Stimulated activated CD8-positive, alpha-beta memory T cell treated with anti-CD3 and anti-CD28 coated beads, Interleukin-2, amount 100 ng/mL, for 1 hour (primary cell): ENCODE data around the gene PLOD1.

ENCODE experiments used
- DNase-seq, 2 donors: peaks; one replicate each; pipeline ENCODE4 v3.0.0-alpha.2; 2020; ENCODE audit warnings: low read depth in 2 of 2

Gene PLOD1

DNA sequence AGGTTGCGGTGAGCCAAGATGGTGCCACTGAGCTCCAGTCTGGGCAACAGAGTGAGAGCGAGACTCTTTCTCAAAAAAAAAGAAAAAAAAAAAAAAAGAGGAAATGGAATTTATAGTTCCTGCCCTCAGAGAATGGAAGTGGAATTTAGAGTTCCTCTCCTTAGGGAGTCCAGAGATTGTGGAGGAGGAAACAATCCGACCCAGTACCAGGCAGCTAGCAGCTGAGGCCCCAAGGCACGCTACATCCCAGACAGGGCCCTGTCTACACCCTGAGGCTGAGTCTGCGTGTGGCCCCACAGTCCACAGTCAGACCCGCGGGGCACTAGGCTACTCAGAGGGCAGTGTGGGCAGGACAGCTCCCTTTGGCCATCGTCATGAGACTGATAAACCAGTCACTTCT lies 43.8 kb downstream of the PLOD1 start:
- DNase-seq = no peak

DNA sequence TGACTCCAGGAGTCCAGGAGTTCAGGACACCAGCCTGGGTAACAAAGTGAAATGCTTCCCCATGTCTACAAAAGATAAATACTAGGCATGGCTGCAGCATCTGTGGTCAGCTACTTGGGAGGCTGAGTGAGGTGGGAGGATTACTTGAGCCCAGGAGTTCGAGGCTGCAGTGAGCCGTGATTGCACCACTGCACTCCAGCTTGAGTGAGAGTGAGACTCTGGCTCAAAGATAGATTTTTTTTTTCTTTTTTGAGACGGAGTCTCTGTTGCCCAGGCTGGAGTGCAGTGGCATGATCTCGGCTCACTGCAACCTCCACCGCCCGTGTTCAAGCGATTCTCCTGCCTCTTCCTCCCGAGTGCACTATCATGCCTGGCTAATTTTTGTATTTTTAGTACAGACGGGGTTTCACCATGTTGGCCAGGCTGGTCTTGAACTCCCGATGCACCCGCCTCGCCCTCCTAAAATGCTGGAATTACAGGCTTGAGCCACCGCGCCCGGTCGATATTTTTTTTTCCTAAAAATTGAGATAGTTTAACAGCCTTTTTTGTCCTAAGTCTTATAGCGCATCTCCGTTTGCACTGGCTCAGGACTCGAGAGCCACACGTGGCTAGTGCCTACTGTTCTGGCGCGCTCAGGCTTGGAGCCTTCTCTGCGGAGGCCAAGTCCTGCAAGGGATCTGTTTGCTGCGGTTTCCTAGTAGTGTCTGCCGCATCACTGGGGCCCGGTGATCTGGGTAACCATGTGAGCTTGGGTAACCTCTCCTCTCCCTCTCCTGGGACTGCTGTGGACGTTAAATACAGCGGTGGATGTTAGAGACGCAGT lies 44.7 kb downstream of the PLOD1 start:
- DNase-seq = no peak

DNA sequence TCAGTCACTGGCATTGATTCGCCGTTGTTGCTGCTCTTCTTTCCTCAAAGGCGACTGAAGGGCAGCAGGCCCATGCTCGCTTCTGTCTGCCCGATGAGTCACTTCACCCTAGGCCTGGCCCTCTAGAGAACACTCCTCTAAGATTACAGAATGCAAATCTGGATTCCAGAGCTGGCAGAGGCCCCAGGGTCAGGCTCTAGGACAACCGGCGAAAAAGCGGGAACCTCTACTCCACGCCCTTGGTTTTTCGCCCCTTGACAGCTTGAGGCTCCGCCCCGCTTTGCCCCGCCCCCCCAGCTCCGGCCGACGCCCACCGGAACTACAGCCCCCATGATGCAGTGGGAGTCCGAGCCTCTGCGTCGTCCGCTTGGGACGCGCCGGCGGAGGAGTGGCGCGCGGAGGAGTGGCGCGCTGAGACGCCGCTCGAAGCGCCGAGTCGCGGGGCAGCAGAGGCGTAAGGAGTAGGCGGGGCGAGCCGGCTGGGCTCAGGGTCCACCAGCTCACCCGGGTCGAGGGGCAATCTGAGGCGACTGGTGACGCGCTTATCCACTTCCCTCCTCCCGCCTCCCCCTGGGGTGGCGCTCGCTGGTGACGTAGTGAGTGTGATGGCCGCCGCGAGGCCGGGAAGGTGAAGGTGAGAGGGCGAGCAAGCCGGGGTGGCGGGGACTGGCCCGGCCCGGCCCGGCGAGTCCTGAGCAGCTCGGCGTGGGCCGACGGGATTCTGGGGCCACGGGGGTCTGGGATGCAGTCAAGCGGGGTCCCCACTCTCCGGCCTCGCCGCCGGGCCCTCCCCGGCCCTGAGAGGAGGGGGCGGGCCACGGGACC lies 45.5 kb downstream of the PLOD1 start, which contains the start of gene MFN2:
TSS of gene MFN2 (plus strand) at position 594 of the 825 bp plus-strand sequence. CDS start 8,725 bp downstream, outside the sequence.
- DNase-seq = peak; percentile 83 to 85

DNA sequence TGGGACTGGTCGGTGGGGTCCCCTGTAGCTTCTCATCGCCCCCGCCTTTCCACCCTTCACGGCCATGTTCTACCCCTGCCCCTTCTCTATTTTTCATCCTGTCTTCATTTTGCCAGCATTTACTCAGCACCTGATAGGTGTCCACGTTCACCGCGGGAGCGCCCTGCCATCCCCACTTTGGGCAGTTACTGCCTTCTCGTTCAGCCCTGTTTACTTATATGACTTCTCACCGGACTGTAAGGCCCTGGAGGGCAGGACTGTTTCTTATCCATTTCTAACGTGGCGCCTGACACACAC lies 46.1 kb downstream of the PLOD1 start:
- DNase-seq = no peak

DNA sequence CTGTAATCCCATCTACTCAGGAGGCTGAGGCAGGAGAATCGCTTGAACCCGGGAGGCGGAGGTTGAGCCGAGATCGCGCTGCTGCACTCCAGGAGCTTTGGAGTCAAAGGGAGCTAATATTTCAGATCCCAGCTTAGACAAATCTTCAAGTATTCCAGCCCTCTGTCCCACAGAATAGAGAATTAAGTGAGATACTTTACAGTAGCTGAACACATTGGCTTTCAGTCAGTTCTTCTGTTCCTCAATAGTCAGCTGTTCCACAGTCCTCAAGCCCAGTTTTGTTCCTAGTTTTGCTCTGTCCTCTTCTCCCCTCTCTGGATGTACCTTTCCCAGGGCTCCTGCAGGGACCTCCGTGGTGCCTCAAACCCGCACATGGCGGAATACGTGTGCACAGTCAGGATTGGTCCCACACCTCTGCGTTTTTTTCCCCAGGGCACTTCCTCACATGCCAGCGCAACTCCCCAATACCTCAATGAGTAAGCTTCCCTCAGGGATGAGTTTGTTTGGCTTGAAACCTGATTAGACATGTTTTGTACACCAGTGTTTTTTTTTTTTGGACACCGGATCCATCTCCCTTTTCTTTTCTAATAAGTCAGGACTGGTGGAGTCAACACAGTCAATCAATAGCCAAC lies 47.0 kb downstream of the PLOD1 start:
- DNase-seq = no peak

DNA sequence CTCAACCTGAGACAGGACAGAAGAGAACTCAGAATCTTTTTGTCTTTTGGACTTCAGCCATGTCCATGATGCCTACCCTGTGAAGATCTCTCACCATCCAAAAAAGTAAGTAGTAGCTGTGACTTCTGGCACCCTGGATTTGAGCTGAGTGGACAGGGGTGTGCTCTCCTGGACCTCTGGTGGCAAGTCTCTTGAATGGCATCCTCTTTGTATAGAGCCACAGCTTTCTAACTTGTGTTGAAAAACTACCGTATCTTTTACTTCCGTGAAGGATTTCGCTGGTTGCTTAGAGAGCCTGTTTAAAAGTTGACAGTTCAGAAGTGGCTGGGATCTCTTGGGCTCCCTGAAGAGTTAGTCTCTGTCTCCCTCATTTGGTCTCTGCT lies 47.5 kb downstream of the PLOD1 start:
- DNase-seq = no peak

DNA sequence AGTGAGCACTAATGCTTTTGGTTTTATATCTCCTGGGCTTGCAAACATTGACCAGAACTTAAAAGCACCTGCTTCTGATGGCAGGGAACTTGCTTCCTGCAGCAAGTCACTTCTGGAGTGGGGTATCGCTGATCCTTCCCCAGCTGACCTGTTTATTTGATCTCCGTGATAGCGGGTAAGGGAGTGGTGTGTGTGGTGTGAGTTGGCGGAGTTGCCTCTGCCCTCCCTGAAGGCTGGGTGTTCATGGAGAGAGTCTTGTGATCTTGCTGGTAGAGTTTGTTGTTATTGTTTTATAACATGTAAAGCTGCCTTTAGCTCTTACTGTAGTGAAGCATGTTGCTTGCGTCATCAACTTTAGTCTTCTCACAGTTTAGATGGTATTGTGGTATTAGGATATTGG lies 49.6 kb downstream of the PLOD1 start:
- no peak for DNase-seq

DNA sequence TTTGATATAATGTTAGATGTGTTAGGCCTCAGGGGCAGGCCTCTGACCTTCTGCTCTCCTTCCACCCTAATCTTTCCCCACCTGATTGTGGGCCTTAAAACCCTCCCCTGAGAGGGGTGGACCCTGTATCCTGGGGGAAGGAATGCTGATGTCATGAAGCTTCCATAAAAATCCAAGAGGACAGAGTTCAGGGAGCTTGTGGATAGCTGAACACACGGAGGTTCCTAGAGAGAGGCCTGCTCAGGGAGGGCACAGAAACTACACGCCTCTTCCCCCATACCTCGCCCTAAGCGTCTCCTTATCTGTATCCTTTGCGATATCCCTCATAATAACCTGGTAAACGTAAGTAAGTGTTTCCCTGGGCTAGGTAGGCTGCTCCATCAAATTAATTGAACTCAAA lies 50.1 kb downstream of the PLOD1 start:
- no peak for DNase-seq

DNA sequence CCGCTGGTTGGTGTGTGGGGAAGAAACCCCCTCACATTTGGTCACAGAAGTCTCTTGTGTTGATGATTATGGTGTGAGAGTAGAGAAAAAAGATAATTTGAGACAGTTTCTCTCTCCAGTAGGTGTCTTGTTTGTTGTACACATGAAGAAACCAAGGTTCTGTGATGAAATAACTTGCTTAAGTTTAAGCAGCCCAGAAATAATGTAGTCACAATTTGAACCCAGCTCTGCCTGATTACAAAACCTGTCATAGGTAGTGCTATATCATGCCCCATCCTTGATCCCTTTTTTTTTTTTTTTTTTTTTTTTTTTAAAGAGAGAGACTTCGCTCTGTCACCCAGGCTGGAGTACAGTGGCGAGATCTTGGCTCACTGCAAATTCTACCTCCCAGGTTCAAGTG lies 50.7 kb downstream of the PLOD1 start:
- DNase-seq = no peak

DNA sequence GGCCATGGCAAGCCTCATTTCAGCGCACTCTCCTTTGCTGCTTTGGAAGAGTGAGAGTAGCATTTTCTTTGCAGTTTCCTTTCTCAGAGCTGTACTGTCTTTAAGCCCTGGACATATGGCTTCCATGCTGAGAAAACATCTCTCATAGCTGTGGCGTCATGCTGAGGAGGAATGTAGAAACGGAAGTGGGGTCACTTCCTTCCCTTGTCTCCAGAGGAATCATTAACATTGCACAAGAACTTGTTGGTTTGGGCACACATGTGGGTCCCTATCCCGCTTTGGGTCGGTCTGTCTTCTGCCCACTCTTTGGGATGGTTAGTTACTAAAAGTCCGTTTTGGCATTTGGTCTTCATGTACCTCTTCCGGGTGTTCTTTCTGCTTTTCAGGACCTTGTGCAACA lies 51.3 kb downstream of the PLOD1 start:
- no peak for DNase-seq

DNA sequence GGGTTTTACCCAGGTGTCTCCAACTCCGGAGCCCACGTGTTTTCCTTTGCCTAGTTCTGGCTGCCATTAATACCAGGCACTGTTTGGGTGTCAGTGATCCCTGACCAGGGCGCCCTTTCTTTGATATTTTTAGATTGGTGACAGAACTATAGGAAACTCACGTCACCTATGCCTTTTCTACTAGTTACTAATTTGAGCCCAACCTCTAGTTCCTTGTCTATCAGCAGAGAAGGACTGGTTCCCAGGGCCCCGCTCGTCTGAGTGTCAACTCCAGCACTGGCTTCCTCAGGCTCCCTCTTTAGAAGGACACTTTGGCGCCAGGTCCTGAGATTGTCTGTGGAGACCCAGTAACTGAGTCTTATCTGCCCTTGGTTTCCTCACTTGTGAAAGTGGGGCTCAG lies 55.2 kb downstream of the PLOD1 start:
- DNase-seq = no peak

DNA sequence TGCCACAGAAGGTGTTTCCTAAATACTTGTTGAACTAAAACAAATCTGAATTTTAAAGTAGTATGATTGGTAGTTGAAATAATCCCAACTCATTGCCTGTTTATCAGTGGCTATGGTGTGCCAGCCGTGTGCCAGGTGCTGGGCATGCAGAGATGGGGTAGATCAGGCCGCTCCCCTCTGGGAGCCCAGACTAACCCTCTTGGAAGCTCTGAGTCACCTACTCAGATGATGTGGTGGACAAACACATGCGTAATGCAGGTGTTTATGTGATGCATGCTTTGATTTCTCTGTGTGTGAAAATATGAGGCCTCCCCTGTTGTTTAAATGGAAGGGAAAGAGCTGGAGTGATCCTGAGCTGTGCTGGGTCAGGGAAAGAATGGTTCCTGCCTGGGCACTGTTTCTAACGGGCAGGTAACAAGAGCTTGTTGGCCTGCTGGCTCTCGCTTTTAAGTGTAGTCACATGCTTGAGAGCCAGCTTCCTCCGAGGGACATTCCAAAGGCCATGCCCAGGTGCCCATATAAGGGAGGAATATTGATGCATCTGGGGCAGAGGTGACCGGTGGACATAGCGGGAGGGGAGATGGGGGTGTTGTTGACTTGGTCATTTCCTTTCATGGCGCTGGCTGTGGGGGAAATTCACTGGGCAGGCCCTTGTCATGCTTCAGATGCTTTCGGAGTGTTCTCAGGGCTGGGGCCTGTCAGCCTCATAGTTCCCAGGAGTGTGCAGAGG lies 56.0 kb downstream of the PLOD1 start:
- DNase-seq = no peak

DNA sequence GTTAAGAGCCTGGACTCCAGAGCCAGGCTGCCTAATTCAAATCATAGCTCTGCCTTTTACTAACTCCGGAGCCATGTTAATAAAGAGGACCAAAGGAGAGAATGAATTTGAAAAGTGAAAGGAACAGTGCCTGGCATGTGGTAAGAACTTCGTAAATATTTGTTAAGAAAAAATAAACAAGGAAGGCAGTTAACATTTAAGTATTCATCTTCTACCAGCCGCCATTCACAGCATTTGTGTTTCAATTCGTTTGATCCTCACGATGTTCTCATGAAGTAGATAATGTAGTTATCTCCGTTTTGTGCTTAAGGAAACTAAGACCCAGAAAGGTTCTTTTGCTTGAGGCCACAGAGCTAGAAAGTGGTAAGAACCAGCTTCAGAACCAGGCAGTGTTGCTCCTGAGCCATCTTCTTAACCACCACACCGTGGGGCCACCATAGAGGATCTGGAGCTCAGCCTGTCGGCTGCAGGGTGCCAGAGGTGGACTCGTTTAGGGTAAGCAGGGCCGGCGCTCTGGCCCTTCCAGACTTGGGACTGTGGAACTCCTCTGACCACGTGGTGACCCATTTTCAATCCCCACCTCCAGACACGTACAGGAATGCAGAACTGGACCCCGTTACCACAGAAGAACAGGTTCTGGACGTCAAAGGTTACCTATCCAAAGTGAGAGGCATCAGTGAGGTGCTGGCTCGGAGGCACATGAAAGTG lies 57.6 kb downstream of the PLOD1 start:
- no peak for DNase-seq

DNA sequence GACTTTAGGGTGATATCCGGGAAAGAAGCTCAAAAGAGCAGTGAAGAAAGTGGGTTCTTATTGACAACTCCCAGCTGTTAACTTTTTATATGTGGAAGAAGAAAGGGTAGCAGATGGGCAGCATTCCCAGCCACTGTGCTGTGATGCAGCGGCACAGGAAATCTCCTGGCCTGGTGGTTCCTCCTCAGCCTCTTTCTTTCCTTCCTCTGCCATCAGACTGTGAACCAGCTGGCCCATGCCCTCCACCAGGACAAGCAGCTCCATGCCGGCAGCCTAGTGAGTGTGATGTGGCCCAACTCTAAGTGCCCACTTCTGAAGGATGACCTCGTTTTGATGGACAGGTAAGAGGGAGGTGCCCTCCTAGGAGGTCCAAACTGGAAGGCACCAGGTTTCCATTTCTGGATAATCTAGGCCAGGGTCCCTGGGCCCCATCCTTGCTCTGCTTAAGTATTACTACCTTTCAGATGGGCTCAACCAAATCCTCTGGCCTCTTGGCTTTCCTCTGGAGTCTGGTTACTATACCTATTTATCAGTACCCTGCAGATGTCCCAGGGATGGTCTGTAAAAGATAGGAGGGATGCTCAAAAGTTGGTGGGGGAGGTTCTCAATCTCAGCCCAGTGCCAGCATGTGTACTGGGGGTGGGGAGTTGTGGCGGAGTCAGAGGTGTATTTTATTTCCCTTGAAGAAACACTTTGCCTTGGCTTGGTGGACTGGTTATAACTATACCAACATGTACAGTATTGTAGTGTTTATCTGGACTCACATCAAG lies 62.7 kb downstream of the PLOD1 start:
- DNase-seq = no peak

DNA sequence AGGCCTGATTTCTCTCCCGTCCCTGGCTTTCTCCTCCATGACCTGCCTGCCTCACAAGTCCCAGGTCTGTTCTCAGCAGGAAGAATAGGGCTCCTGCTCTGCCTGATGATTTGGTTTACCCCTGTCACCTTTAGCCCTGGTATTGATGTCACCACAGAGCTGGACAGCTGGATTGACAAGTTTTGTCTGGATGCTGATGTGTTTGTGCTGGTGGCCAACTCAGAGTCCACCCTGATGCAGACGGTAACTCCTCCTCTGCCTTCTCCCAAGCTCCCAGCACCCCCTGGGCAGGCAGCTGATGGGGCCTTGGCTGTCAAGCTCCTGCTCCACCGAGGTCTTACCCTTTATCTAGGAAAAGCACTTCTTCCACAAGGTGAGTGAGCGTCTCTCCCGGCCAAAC lies 64.1 kb downstream of the PLOD1 start:
- DNase-seq = no peak

DNA sequence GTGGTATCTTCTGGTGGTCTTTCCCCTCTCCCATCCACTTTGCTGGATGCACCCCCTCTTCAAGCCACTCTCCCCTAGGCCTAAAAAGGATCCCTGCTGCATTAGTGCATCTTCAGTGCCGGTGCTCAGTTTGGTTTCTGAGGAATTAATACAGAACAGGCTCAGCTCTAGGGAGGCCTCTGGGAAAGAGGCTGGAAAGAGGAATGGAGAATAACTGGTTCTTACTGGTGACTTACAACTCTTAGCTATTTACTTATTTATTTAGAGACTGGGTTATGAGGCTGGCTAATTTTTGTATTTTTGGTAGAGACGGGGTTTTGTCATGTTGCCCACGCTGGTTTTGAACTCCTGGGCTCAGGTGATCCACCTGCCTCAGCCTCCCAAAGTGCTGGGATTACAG lies 64.7 kb downstream of the PLOD1 start:
- no peak for DNase-seq

DNA sequence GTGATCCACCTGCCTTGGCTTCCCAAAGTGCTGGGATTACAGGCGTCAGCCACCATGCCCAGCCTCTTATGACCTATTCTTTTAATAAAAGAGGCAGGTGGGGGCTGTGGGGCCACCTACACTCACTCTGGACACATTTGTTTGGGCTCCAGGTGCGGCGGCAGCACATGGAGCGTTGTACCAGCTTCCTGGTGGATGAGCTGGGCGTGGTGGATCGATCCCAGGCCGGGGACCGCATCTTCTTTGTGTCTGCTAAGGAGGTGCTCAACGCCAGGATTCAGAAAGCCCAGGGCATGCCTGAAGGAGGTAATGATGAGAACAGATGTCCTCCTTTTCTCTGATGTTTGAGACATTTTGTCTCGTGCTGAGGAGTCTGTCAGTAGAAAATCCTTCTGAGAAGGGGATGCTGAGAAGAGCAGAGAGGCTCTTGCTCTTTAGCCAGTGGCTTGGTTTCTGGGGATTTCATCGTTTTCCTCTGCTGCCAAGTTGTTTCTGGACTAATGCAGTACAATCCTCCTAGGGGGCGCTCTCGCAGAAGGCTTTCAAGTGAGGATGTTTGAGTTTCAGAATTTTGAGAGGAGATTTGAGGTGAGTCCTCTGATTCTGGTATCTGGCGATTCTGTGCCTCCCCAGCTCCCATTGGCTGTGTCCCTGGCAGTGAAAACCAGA lies 66.9 kb downstream of the PLOD1 start:
- DNase-seq = no peak

DNA sequence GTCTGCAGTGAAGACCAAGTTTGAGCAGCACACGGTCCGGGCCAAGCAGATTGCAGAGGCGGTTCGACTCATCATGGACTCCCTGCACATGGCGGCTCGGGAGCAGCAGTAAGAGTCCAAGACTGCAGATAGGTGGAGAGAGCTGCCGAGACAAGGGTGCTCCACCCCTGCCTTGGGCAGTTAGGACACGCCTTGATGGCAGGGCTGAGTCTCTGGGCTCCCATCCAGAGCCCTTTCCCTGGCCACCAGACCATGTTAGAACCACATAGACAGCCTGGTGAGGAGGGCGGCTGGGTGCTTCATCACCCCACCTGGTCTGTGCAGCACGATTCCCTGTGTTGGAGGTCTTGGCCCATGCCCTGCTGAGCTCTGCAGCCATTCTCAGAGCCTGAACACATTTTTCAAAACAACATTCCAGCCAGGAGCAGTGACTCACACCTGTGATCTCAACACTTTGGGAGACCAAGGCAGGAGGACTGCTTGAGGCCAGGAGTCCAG lies 67.5 kb downstream of the PLOD1 start:
- DNase-seq = no peak

DNA sequence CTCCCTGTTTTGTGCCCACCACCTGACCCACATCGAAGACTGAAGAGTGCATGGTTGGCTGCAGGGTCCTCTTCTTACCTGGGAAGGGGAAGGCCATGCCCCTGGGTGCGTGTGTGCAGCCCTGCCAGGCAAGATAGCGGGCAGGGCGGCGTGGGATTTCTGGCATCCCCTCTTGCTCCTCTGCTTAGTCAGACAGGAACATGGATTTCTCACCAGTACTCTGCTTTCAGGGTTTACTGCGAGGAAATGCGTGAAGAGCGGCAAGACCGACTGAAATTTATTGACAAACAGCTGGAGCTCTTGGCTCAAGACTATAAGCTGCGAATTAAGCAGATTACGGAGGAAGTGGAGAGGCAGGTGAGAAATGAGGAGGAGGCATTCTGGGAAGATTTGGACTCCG lies 69.2 kb downstream of the PLOD1 start:
- DNase-seq = no peak
